WTC11 (cell line): Measurements from ENCODE around the gene CTNND1. TPM values are rescaled to one million over a fixed set of nuclear protein-coding genes. Genes with fewer than 3 reads are reported as not detected.
A peak's percentile ranks its signal among the peaks of the same experiment; 100 is the strongest.

ENCODE experiments used
- ATAC-seq: fragments of 200-7000 bp; cut with Tn5 transposase; 2 replicates; pipeline ENCODE4 v1.10.0; 2021; ENCODE audit warnings: mild to moderate bottlenecking, moderate library complexity
- CTCF ChIA-PET: fragments of 300-600 bp; sonication (Branson Sonifier 250); formaldehyde crosslinking; loops from one replicate; lab custom pipeline; 2021; ENCODE audit warnings: antibody characterized with exemption; lab: Charles Lee
- POLR2A ChIA-PET: fragments of 350-600 bp; sonication (Branson Sonifier 250); formaldehyde crosslinking; loops from one replicate; lab custom pipeline; 2021; ENCODE audit warnings: antibody characterized with exemption; lab: Charles Lee
- DNase-seq: peaks from one replicate; pipeline ENCODE4 v3.0.0; 2021; ENCODE audit warnings: low spot score
- H3K27ac Mint-ChIP-seq: 2 replicates; pipeline ENCODE4 v1.8.0; 2021; ENCODE audit warnings: mixed read lengths
- H3K27me3 Mint-ChIP-seq: 2 replicates; pipeline ENCODE4 v1.8.0; 2021; ENCODE audit warnings: low read depth, mild to moderate bottlenecking, moderate library complexity, mixed read lengths
- H3K36me3 Mint-ChIP-seq: 2 replicates; pipeline ENCODE4 v1.8.0; 2021; ENCODE audit warnings: mixed read lengths
- H3K4me1 Mint-ChIP-seq: 2 replicates; pipeline ENCODE4 v1.8.0; 2022; ENCODE audit warnings: mixed read lengths
- H3K4me3 Mint-ChIP-seq: 2 replicates; pipeline ENCODE4 v1.8.0; 2021; ENCODE audit warnings: mild to moderate bottlenecking, moderate library complexity, mixed read lengths
- H3K9me3 Mint-ChIP-seq: 2 replicates; pipeline ENCODE4 v1.8.0; 2021; ENCODE audit warnings: mixed read lengths
- ATF6 ChIP-seq: sonication (generic); formaldehyde crosslinking; IDR thresholded peaks from 2 replicates; pipeline ENCODE4 v1.8.1; 2023; ENCODE audit warnings: mild to moderate bottlenecking, missing genetic modification reagents
- E2F1 ChIP-seq: sonication (generic); formaldehyde crosslinking; IDR thresholded peaks from 2 replicates; pipeline ENCODE4 v1.8.0; 2022; ENCODE audit warnings: mild to moderate bottlenecking, missing genetic modification reagents
- ERG ChIP-seq: fragments of 250-450 bp; sonication (Bioruptor Pico); IDR thresholded peaks from 2 replicates; pipeline ENCODE4 v1.8.0; 2021; ENCODE audit warnings: mild to moderate bottlenecking
- FOXP1 ChIP-seq: sonication (generic); formaldehyde crosslinking; IDR thresholded peaks from 2 replicates; pipeline ENCODE4 v1.8.0; 2022; ENCODE audit warnings: missing genetic modification reagents, mild to moderate bottlenecking, moderate library complexity, borderline replicate concordance
- GRHL2 ChIP-seq: fragments of 250-450 bp; sonication (Bioruptor Pico); IDR thresholded peaks from 2 replicates; pipeline ENCODE4 v1.8.0; 2022; ENCODE audit warnings: mild to moderate bottlenecking, moderate library complexity; ENCODE audit not compliant: insufficient replicate concordance, severe bottlenecking
- GTF2I ChIP-seq: fragments of 250-450 bp; sonication (Bioruptor Pico); conservative IDR thresholded peaks from 2 replicates; pipeline ENCODE4 v1.4.0; 2021; ENCODE audit warnings: mild to moderate bottlenecking
- JAZF1 ChIP-seq: fragments of 250-450 bp; sonication (Bioruptor Pico); IDR thresholded peaks from 2 replicates; pipeline ENCODE4 v1.9.0; 2021; ENCODE audit warnings: moderate library complexity, mild to moderate bottlenecking, inconsistent platforms
- KAT7 ChIP-seq: sonication (generic); formaldehyde crosslinking; IDR thresholded peaks from 2 replicates; pipeline ENCODE4 v1.8.1; 2023; ENCODE audit warnings: missing genetic modification reagents, mild to moderate bottlenecking, borderline replicate concordance
- MAX ChIP-seq: sonication (generic); formaldehyde crosslinking; IDR thresholded peaks from 2 replicates; pipeline ENCODE4 v1.8.0; 2022; ENCODE audit warnings: mild to moderate bottlenecking, missing genetic modification reagents
- NR3C1 ChIP-seq: sonication (generic); formaldehyde crosslinking; conservative IDR thresholded peaks from 2 replicates; pipeline ENCODE4 v1.8.1; 2023; ENCODE audit warnings: low read depth, mild to moderate bottlenecking, missing genetic modification reagents
- OVOL2 ChIP-seq: fragments of 250-450 bp; sonication (Bioruptor Pico); IDR thresholded peaks from 2 replicates; pipeline ENCODE4 v1.9.0; 2021; ENCODE audit warnings: mild to moderate bottlenecking, borderline replicate concordance
- STAT6 ChIP-seq: sonication (generic); formaldehyde crosslinking; conservative IDR thresholded peaks from 2 replicates; pipeline ENCODE4 v1.8.1; 2023; ENCODE audit warnings: mild to moderate bottlenecking, low read depth, missing genetic modification reagents, moderate library complexity
- TCF7 ChIP-seq: sonication (generic); formaldehyde crosslinking; IDR thresholded peaks from 2 replicates; pipeline ENCODE4 v1.8.0; 2022; ENCODE audit warnings: mild to moderate bottlenecking, low read depth, missing genetic modification reagents, moderate library complexity
- TEAD1 ChIP-seq: sonication (generic); formaldehyde crosslinking; IDR thresholded peaks from 2 replicates; pipeline ENCODE4 v1.8.0; 2022; ENCODE audit warnings: mild to moderate bottlenecking, missing genetic modification reagents
- ZNF138 ChIP-seq: sonication (generic); formaldehyde crosslinking; conservative IDR thresholded peaks from 2 replicates; pipeline ENCODE4 v1.8.1; 2022; ENCODE audit warnings: mild to moderate bottlenecking, moderate library complexity, missing genetic modification reagents
- ZNF232 ChIP-seq: sonication (generic); formaldehyde crosslinking; IDR thresholded peaks from 2 replicates; pipeline ENCODE4 v1.8.0; 2022; ENCODE audit warnings: mild to moderate bottlenecking, missing genetic modification reagents
- ZNF263 ChIP-seq: sonication (generic); formaldehyde crosslinking; IDR thresholded peaks from 2 replicates; pipeline ENCODE4 v1.8.1; 2022; ENCODE audit warnings: low read depth, mild to moderate bottlenecking, moderate library complexity, missing genetic modification reagents
- ZNF317 ChIP-seq: sonication (generic); formaldehyde crosslinking; IDR thresholded peaks from 2 replicates; pipeline ENCODE4 v1.8.1; 2023; ENCODE audit warnings: low read depth, mild to moderate bottlenecking, moderate library complexity, missing genetic modification reagents, borderline replicate concordance
- ZNF396 ChIP-seq: fragments of 250-450 bp; sonication (Bioruptor Pico); IDR thresholded peaks from 2 replicates; pipeline ENCODE4 v1.8.0; 2021; ENCODE audit warnings: mild to moderate bottlenecking, moderate library complexity, borderline replicate concordance
- ZNF532 ChIP-seq: fragments of 250-450 bp; sonication (Bioruptor Pico); IDR thresholded peaks from 2 replicates; pipeline ENCODE4 v1.9.0; 2021; ENCODE audit warnings: mild to moderate bottlenecking, borderline replicate concordance
- ZSCAN18 ChIP-seq: fragments of 250-450 bp; sonication (Bioruptor Pico); IDR thresholded peaks from 2 replicates; pipeline ENCODE4 v2.1.2; 2022; ENCODE audit warnings: mild to moderate bottlenecking, moderate library complexity
- total RNA-seq: library from RNA; stranded (reverse); gene quantifications from 3 replicates; pipeline ENCODE4 v1.2.3, GENCODE V29; 2021

CTNND1 gene
- total RNA-seq, 1 experiment from 2014 or later, result 165 TPM

GRCh38 chr11:57788703-57789088 lies 27.1 kb downstream of the CTNND1 start (continued):
- TF ChIP-seq ZSCAN18, result no peak
- TF ChIP-seq ZNF263 (CRISPR knock-in tag), result no peak
- no peak for TF ChIP-seq TEAD1 (CRISPR knock-in tag)
- TF ChIP-seq ZNF317 (CRISPR knock-in tag), result no peak
- no peak for TF ChIP-seq GRHL2
- no peak for TF ChIP-seq ERG
- no peak for TF ChIP-seq OVOL2 (CRISPR knock-in tag)
- TF ChIP-seq MAX (CRISPR knock-in tag), result no peak
- no peak for TF ChIP-seq NR3C1 (CRISPR knock-in tag)

- CTCF ChIA-PET, result interaction anchor here (1.0 to 3.7 kb wide), 2 partner anchors 9 to 40 kb away, joined by 3 to 18 read pairs; partner anchors contain the start of gene BTBD18
- no peak for TF ChIP-seq ZNF532 (CRISPR knock-in tag)
- no peak for TF ChIP-seq TCF7 (CRISPR knock-in tag)
- TF ChIP-seq ZNF138 (CRISPR knock-in tag), result no peak
- TF ChIP-seq KAT7, result no peak
- TF ChIP-seq ZNF396 (CRISPR knock-in tag), result no peak
- no peak for TF ChIP-seq E2F1
- no peak for TF ChIP-seq ATF6 (CRISPR knock-in tag)
- no peak for TF ChIP-seq ZNF232 (CRISPR knock-in tag)
- no peak for TF ChIP-seq GTF2I (CRISPR knock-in tag)
- TF ChIP-seq JAZF1 (CRISPR knock-in tag), result no peak
- no peak for TF ChIP-seq FOXP1 (CRISPR knock-in tag)
- TF ChIP-seq STAT6, result no peak
Observed at GRCh38 chr11:57791321-57792059, 29.9 kb downstream of the CTNND1 start.

More at GRCh38 chr11:57791321-57792059, 29.9 kb downstream of the CTNND1 start:
- POLR2A ChIA-PET, result no interaction called here
- no peak overlapping the region for H3K4me3 Mint-ChIP-seq
- DNase-seq (peak; percentile 33), ATAC-seq (peak; percentile 14; the same call in 1 of the 2 replicates)
- no peaks in the 10 kb centered on the region for H3K9me3 Mint-ChIP-seq
- peaks cover 38% of the 10 kb centered on the region for H3K36me3 Mint-ChIP-seq
- no peaks in the 10 kb centered on the region for H3K27me3 Mint-ChIP-seq
- peak overlapping the region; percentile 65 for H3K27ac Mint-ChIP-seq
- H3K4me1 Mint-ChIP-seq, result peaks cover 47% of the 10 kb centered on the region
